Heart right ventricle (tissue), 16 donors: ENCODE data around the gene UCP2. TPM values are rescaled to one million over a fixed set of nuclear protein-coding genes. Genes with fewer than 3 reads are reported as not detected.

Experiments used
- ATAC-seq, 8 donors: fragments of 200-7000 bp; cut with Tn5 transposase; one replicate each; pipeline ENCODE4 v1.9.1; 2020; ENCODE audit warnings: mild to moderate bottlenecking in 8 of 8, moderate library complexity in 8 of 8, moderate number of reproducible peaks in 1 of 8
- DNase-seq, 2 donors: peaks; one replicate each; pipeline ENCODE4 v3.0.0-alpha.2; 2020
- H3K27ac ChIP-seq, 10 donors: fragments of 200-600 bp; sonication (generic) in 2 of 10; one replicate each; pipeline versions ENCODE4 v1.5.0 to v1.8.0; 2020 to 2022; ENCODE audit warnings: mild to moderate bottlenecking in 3 of 10
- H3K27me3 ChIP-seq, 7 donors: fragments of 200-600 bp; one replicate each; pipeline ENCODE4 v1.8.0; 2021 to 2022; ENCODE audit warnings: mild to moderate bottlenecking in 2 of 7
- H3K36me3 ChIP-seq, 9 donors: fragments of 200-600 bp; sonication (generic) in 1 of 9; one replicate each; pipeline versions ENCODE4 v1.5.0 to v1.8.0; 2020 to 2022; ENCODE audit warnings: mild to moderate bottlenecking in 2 of 9
- H3K4me1 ChIP-seq, 9 donors: fragments of 200-600 bp; sonication (generic) in 1 of 9; one replicate each; pipeline versions ENCODE4 v1.5.0 to v1.8.0; 2020 to 2022; ENCODE audit warnings: mild to moderate bottlenecking in 4 of 9
- H3K4me3 ChIP-seq, 10 donors: fragments of 200-600 bp; sonication (generic) in 2 of 10; one replicate each; pipeline versions ENCODE4 v1.5.0 to v1.8.0; 2020 to 2022; ENCODE audit warnings: mild to moderate bottlenecking in 7 of 10, moderate library complexity in 2 of 10
- H3K9me3 ChIP-seq, 11 donors: fragments of 200-600 bp in 10 of 11; sonication (generic) in 2 of 11; one replicate each; pipeline versions ENCODE4 v1.5.0 to v1.8.0; 2013 to 2022; ENCODE audit warnings: mild to moderate bottlenecking in 2 of 11, control low read depth in 1 of 11, moderate library complexity in 1 of 11
- WGBS, 2 donors: extraction: QIAGEN DNeasy Blood & Tissue Kit; methylation state at CpG; one replicate each; pipeline ENCODE4 v1.1.7; 2013; ENCODE audit warnings: inconsistent platforms in 1 of 2; 5-methylcytosine and 5-hydroxymethylcytosine counted together
- intact Hi-C, 10 donors: fragments of 100-400 bp; cut with DNase I; formaldehyde crosslinking; loops; one replicate each; pipeline versions ENCODE4 v1.11.1 to v1.14.2; 2022
- polyA plus RNA-seq, 2 donors: library from polyadenylated mRNA; stranded (reverse); fragments of 200-250 nt; gene quantifications; one replicate each; pipeline ENCODE4 v1.2.3, GENCODE V29; 2013
- total RNA-seq, 10 donors: library from RNA; stranded (reverse); fragmentation: NEBNext Ultra II Directional in 3 of 10; extraction: Animal tissue kit (Norgen Biotek cat#: 25700) in 3 of 10; gene quantifications; one replicate each; pipeline versions ENCODE4 v1.2.1 to v1.2.4, GENCODE V29; 2021 to 2023
- TF ChIP-seq, protein P1 (sequence below), 9 donors: fragments of 200-600 bp; sonication (generic) in 2 of 9; IDR thresholded peaks; one replicate each; pipeline versions ENCODE4 v1.5.0 to v1.8.0; 2021 to 2022; ENCODE audit warnings: antibody characterized with exemption in 9 of 9, mild to moderate bottlenecking in 5 of 9, moderate library complexity in 1 of 9
- donor health status: Arrhythmogenic right ventricular cardiomyopathy.
- donor health status: ischemic (EF 13 %, LVEDD 7.1; RV severe dilation, severe dysfunction).
- donor health status: healthy with polysubstance abuse.
- donor health status: DM: no; HTN: yes; CAD: no.
- donor health status: DM: no; HTN: no; CAD: no.
- donor health status: ischemic (EF 25% LVEDD 6.9; RV normal size, moderate dysfunction).
- donor health status: ischemic (EF 25% LVEDD 5.7; RV mildly dilated, moderate dysfunction).
- donor health status: healthy.
- donor health status: DM: yes; HTN: yes; CAD: no.
- donor health status: Ischemic cardiomyopathy.
- donor health status: ischemic (EF 35%, LVEDD 5.7; RV mildly dilated, moderate dysfunction).
- donor health status: nonischemic (EF 11% LVEDD 7.7; RV severe dilation, severe dysfunction).
- donor health status: DM: yes; HTN: yes; CAD: no.
- donor health status: PGD.
- donor health status: ischemic (EF 29% LVEDD 5.4; RV normal size, mild dysfunction).
- donor health status: nonischemic (EF 23%, LVEDD 6.1; RV moderate dilation, normal function).

Gene UCP2
- total and polyA plus RNA-seq, 12 donors, result 10.2 to 73.3 (median 18.1) TPM

DNA sequence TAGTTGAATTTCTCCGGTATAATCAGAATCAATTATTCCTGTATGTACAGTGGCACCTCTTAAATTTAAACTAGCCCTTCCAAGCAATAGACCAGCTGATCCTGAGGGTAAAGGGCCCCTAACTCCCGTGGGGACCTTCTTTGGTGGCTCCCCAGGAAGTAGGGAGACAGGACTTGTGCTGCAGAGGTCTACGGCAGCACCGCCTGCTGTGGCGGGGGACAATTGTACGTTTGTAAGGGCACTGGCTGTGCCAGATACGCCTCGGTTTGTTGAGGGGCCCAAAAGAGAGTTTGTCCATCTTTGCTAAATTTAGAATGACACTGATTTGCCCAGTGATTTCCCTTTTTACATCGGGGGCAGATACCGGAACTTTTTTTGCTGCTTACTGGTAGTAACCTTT lies 37.7 kb downstream of the UCP2 start:
- intact Hi-C loops, result no loop called here
- Histone ChIP-seq H3K4me1 (no peaks in the 10 kb centered on the region), H3K9me3 (peaks cover 0 to 10% (median 0%) of the 10 kb centered on the region in 11 donors), H3K27me3 (no peaks in the 10 kb centered on the region), H3K4me3 (no peak overlapping the region), H3K27ac (no peak overlapping the region), H3K36me3 (no peaks in the 10 kb centered on the region)
- ATAC-seq, result no peak
- DNase-seq, result no peak
- TF ChIP-seq, protein P1, sequence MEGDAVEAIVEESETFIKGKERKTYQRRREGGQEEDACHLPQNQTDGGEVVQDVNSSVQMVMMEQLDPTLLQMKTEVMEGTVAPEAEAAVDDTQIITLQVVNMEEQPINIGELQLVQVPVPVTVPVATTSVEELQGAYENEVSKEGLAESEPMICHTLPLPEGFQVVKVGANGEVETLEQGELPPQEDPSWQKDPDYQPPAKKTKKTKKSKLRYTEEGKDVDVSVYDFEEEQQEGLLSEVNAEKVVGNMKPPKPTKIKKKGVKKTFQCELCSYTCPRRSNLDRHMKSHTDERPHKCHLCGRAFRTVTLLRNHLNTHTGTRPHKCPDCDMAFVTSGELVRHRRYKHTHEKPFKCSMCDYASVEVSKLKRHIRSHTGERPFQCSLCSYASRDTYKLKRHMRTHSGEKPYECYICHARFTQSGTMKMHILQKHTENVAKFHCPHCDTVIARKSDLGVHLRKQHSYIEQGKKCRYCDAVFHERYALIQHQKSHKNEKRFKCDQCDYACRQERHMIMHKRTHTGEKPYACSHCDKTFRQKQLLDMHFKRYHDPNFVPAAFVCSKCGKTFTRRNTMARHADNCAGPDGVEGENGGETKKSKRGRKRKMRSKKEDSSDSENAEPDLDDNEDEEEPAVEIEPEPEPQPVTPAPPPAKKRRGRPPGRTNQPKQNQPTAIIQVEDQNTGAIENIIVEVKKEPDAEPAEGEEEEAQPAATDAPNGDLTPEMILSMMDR (IDR thresholded peaks at IDR 0.05), result no peak
- 72 to 76% methylated on average over 10 of the region's 10 CpGs for WGBS, 2 donors

DNA sequence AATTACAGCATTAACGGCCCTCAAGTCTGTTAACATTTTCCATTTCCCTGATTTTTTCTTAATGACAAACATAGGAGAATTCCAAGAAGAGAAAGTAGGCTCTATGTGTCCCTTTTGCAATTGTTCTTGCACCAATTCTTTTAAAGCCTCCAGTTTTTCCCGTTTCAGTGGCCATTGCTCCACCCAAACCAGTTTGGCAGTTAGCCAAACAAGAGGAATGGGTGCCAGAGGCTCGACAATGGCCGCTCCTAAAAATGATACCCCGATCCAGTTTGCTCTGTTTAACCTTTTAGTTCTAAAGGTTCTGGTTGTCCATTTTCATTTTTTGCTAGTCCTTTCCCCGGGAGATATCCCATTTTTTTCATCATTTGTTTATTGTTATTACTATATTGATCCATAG lies 38.6 kb downstream of the UCP2 start:
- peaks cover 0 to 11% (median 0%) of the 10 kb centered on the region in 11 donors for H3K9me3 ChIP-seq
- intact Hi-C loops, result no loop called here
- no peak for DNase-seq
- H3K27ac ChIP-seq, result no peak overlapping the region
- no peak overlapping the region for H3K4me3 ChIP-seq
- no peak for ATAC-seq
- H3K27me3 ChIP-seq, result no peaks in the 10 kb centered on the region
- WGBS, 2 donors, result 53 to 61% methylated on average over 6 of the region's 6 CpGs
- H3K36me3 ChIP-seq, result no peaks in the 10 kb centered on the region
- TF ChIP-seq, protein P1 (IDR thresholded peaks at IDR 0.05), result no peak
- H3K4me1 ChIP-seq, result no peaks in the 10 kb centered on the region

DNA sequence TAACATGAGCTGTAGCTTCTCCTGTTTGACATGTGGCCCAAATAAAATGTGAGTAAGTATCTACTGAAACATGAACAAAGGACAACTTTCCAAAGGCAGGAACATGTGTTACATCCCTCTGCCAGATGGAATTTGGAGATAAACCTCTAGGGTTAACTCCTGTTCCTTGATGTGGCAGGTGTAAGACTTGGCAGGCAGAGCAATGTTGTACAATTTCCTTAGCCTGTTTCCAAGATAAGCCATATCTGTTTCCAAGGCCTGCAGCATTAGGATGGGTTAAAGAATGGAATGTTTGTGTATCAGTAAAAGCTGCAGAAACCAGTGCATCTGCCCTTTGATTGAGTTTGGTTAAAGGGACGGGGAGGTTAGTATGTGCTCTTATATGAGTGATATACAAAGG lies 40.6 kb downstream of the UCP2 start:
- DNase-seq, result no peak
- Histone ChIP-seq H3K4me3 (no peak overlapping the region), H3K9me3 (peaks cover 0 to 19% (median 0%) of the 10 kb centered on the region in 11 donors), H3K27me3 (no peaks in the 10 kb centered on the region), H3K36me3 (no peaks in the 10 kb centered on the region), H3K27ac (no peak overlapping the region), H3K4me1 (no peaks in the 10 kb centered on the region)
- WGBS, 2 donors, result 61 to 65% methylated on average over 1 of the region's 1 CpG
- ATAC-seq, result no peak
- TF ChIP-seq, protein P1 (IDR thresholded peaks at IDR 0.05), result no peak
- intact Hi-C loops, result no loop called here

DNA sequence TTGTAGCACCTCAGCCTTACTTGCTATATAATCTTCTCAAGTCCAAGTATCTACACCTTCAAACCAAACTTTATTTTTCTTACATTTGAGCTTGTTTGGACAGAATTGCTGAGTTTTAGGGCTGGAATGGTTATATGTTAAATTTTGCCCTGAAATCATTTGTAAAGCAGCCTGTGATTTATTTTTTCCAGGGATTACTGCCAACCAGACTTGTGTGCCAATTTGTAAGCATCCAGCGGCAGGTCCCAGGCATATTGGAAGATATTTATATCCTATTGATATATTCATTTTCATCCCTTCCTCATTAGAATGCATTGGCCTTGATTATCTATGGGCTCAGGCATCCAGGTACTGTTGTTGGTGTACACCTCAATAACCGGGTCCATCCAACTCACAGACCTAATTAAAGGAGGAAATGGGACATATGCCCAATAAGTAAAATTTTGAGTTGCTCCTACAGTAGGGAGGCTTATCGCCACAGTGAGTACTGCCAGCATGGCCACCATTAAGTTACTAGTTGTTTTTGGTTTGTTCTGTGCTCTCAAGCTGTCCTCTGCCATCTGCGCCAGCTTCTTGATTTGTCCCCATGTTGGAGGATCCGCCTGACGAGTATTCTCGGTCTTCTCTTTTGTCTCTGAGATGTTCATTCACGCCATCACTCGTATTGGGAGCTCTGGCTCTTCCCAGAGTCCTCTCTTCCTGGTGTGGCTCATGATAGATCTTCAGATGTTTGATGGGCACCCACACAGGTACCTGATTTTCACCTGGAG lies 41.7 kb downstream of the UCP2 start:
- H3K27ac ChIP-seq, result no peak overlapping the region
- ATAC-seq (no peak), DNase-seq (no peak)
- intact Hi-C loops, result no loop called here
- TF ChIP-seq, protein P1 (IDR thresholded peaks at IDR 0.05), result no peak
- no peak overlapping the region for H3K4me3 ChIP-seq
- 95 to 96% methylated on average over 9 of the region's 9 CpGs for WGBS, 2 donors
- no peaks in the 10 kb centered on the region for H3K36me3 ChIP-seq
- no peaks in the 10 kb centered on the region for H3K27me3 ChIP-seq
- no peaks in the 10 kb centered on the region for H3K4me1 ChIP-seq
- peaks cover 0 to 19% (median 0%) of the 10 kb centered on the region in 11 donors for H3K9me3 ChIP-seq
